ELF-1 (cell line): ENCODE measurements around the gene MT1B.
"Not testable (repeated sequence)": the region's sequence is repeated elsewhere in the genome, so short reads cannot be mapped to it uniquely, and the experiment has no call there.

ENCODE experiments used
- DNase-seq: peaks from one replicate; pipeline ENCODE4 v3.0.0-alpha.2; 2016; ENCODE audit warnings: low read depth, low spot score

Gene MT1B

GRCh38 chr16:56637814-56638750 is 13.6 kb upstream of the MT1B start, which contains the start of gene MT1A:
MT1A (plus strand) TSS chr16:56638666; CDS start chr16:56638739, 73 bp downstream.
- peak; percentile 76 for DNase-seq

GRCh38 chr16:56639045-56639444 is 12.6 kb upstream of the MT1B start:
- DNase-seq, result no peak

- DNase-seq, result no peak
Observed at GRCh38 chr16:56640076-56640475, 11.6 kb upstream of the MT1B start.

- DNase-seq, result no peak
Observed at GRCh38 chr16:56641166-56641565, 10.5 kb upstream of the MT1B start.

- DNase-seq, result peak; percentile 72
Observed at GRCh38 chr16:56643080-56643778, 8.5 kb upstream of the MT1B start.

- no peak for DNase-seq
Observed at GRCh38 chr16:56643833-56644232, 7.9 kb upstream of the MT1B start.

GRCh38 chr16:56645311-56645710 is 6.4 kb upstream of the MT1B start:
- no peak for DNase-seq

GRCh38 chr16:56645838-56646237 is 5.8 kb upstream of the MT1B start:
- no peak for DNase-seq

GRCh38 chr16:56647641-56648431 is 3.9 kb upstream of the MT1B start:
- DNase-seq, result no peak

- DNase-seq, result no peak
Observed at GRCh38 chr16:56649271-56649670, 2.4 kb upstream of the MT1B start.

- no peak for DNase-seq
Observed at GRCh38 chr16:56649820-56650219, 1.9 kb upstream of the MT1B start.

GRCh38 chr16:56652600-56652999 is 914 bp downstream of the MT1B start:
- DNase-seq, result no peak

GRCh38 chr16:56653218-56653617 is 1.5 kb downstream of the MT1B start:
- DNase-seq, result no peak

GRCh38 chr16:56657555-56658326 is 6.1 kb downstream of the MT1B start, which contains the start of gene MT1F:
MT1F (plus strand) TSS chr16:56657959; CDS start chr16:56658059, 100 bp downstream.
- DNase-seq, result peak; percentile 82

GRCh38 chr16:56658327-56658875 is 6.7 kb downstream of the MT1B start:
- DNase-seq, result no peak

GRCh38 chr16:56662357-56663354 is 11.0 kb downstream of the MT1B start:
- no peak for DNase-seq

- DNase-seq, result no peak
Observed at GRCh38 chr16:56664506-56664905, 12.8 kb downstream of the MT1B start.

GRCh38 chr16:56665286-56666261 is 13.9 kb downstream of the MT1B start:
- not testable (repeated sequence) for DNase-seq
